K562 (cell line): ENCODE measurements around the gene AKAP13. TPM values are rescaled to one million over a fixed set of nuclear protein-coding genes. Genes with fewer than 3 reads are reported as not detected.

Experiments
- ATAC-seq: fragments of 200-7000 bp; cut with Tn5 transposase; 3 replicates; pipeline ENCODE4 v1.9.1; 2020; ENCODE audit warnings: moderate library complexity
- BruUV-seq: library from RNA; stranded (reverse); fragments of 400-500 nt; replicated peaks from 2 replicates; lab custom pipeline; 2021; lab: Mats Ljungman, UMichigan
- CTCF ChIA-PET: fragments of 300-600 bp; formaldehyde crosslinking; extraction: SDS; loops from one replicate; lab custom pipeline; 2021; ENCODE audit warnings: low intra/inter-chr PET ratio; lab: Yijun Ruan, JAX
- POLR2A ChIA-PET: fragments of 300-600, 350-650 bp; sonication (Branson Sonifier 250); formaldehyde crosslinking; extraction: SDS; loops from one replicate; lab custom pipeline; 2021; ENCODE audit warnings: antibody characterized with exemption, inconsistent platforms; lab: Yijun Ruan, JAX
- DNase-seq, 4 experiments: peaks; one replicate each; pipeline versions ENCODE4 v3.0.0 to v3.0.0-alpha.2; 2011 to 2018; ENCODE audit warnings: low spot score in 3 of 4, mixed read lengths in 3 of 4; ENCODE audit errors: extremely low read depth in 1 of 4
- FAIRE-seq: peaks from 2 replicates; lab custom pipeline; 2011; peaks lifted over from hg19 to GRCh38; lab: Jason Lieb, UNC
- H2AFZ ChIP-seq: 2 replicates; pipeline ENCODE4 v1.6.0; 2011; ENCODE audit warnings: low read depth, low read length, control low read depth, inconsistent platforms
- H3K27ac ChIP-seq: fragments of 200-600 bp; 3 replicates; pipeline ENCODE4 v1.8.0; 2011; ENCODE audit warnings: low read depth, mild to moderate bottlenecking, control low read depth, inconsistent platforms, low read length, moderate library complexity, mixed read lengths; ENCODE audit errors: extremely low read depth
- H3K27me3 ChIP-seq, 2 experiments: fragments of 300-600 bp in 1 of 2; 2 replicates in 1 of 2; 3 replicates in 1 of 2; pipeline versions ENCODE4 v1.6.0 to v1.8.0; 2011; ENCODE audit warnings: inconsistent platforms in 2 of 2, low read length in 2 of 2, mild to moderate bottlenecking in 1 of 2, mixed read lengths in 1 of 2, moderate library complexity in 1 of 2; ENCODE audit not compliant: control insufficient read depth in 2 of 2, insufficient read depth in 2 of 2
- H3K36me3 ChIP-seq: fragments of 300-600 bp; 3 replicates; pipeline ENCODE4 v1.8.0; 2011; ENCODE audit warnings: mild to moderate bottlenecking, low read length, inconsistent platforms; ENCODE audit not compliant: control insufficient read depth, insufficient read depth
- H3K4me1 ChIP-seq, 2 experiments: fragments of 200-600 bp in 1 of 2; replicated peaks in 1 of 2; 2 replicates in 1 of 2; 3 replicates in 1 of 2; pipeline versions ENCODE4 v1.5.1 to v1.8.0; 2011; ENCODE audit warnings: inconsistent platforms in 2 of 2, low read length in 2 of 2, mild to moderate bottlenecking in 1 of 2, mixed read lengths in 1 of 2, moderate library complexity in 1 of 2; ENCODE audit not compliant: control insufficient read depth in 2 of 2, insufficient read depth in 2 of 2
- H3K4me2 ChIP-seq: 2 replicates; pipeline ENCODE4 v1.6.1; 2011; ENCODE audit warnings: low read length, control low read depth, inconsistent platforms, mixed read lengths; ENCODE audit not compliant: insufficient read depth
- H3K4me3 ChIP-seq: fragments of 200-600 bp; sonication (generic), shearing (Covaris generic); 2 replicates; pipeline ENCODE4 v1.5.1; 2016; ENCODE audit warnings: control low read depth, inconsistent platforms
- H3K79me2 ChIP-seq: fragments of 200-600 bp; 3 replicates; pipeline ENCODE4 v1.8.0; 2011; ENCODE audit warnings: low read length, inconsistent platforms; ENCODE audit not compliant: control insufficient read depth, insufficient read depth
- H3K9ac ChIP-seq, 2 experiments: 2 replicates each; pipeline versions ENCODE4 v1.6.0 to v1.6.1; 2011; ENCODE audit warnings: low read depth in 2 of 2, low read length in 2 of 2, control low read depth in 1 of 2, inconsistent platforms in 1 of 2, mild to moderate bottlenecking in 1 of 2, mixed read lengths in 1 of 2; ENCODE audit not compliant: insufficient read depth in 1 of 2
- H3K9me1 ChIP-seq: one replicate; pipeline ENCODE4 v1.6.0; 2011; ENCODE audit warnings: inconsistent platforms, mild to moderate bottlenecking, low read length, moderate library complexity; ENCODE audit not compliant: control insufficient read depth, insufficient read depth
- H3K9me3 ChIP-seq: replicated peaks from 2 replicates; pipeline ENCODE4 v1.5.1; 2011; ENCODE audit warnings: low read depth, low read length, inconsistent platforms; ENCODE audit not compliant: control insufficient read depth, insufficient read depth
- H4K20me1 ChIP-seq: replicated peaks from 2 replicates; pipeline ENCODE4 v1.6.1; 2011; ENCODE audit warnings: low read length, inconsistent platforms, mixed read lengths; ENCODE audit not compliant: control insufficient read depth, insufficient read depth
- HDAC8 ChIP-seq: fragments of 450-650 bp; IDR thresholded peaks from 2 replicates; pipeline ENCODE4 v1.6.1; 2016; ENCODE audit warnings: mild to moderate bottlenecking, missing genetic modification characterization, moderate library complexity, missing compliant biosample characterization
- LEF1 ChIP-seq: fragments of 450-650 bp; IDR thresholded peaks from 2 replicates; pipeline ENCODE4 v1.6.1; 2016; ENCODE audit warnings: mild to moderate bottlenecking
- ZC3H11A ChIP-seq: IDR thresholded peaks from 2 replicates; pipeline ENCODE4 v1.6.1; 2012; ENCODE audit warnings: low read depth, low read length, improper control_type of control experiment
- WGBS: fragments of 100-300 bp; shearing (Covaris generic); methylation state at CpG from one replicate; pipeline ENCODE4 v1.1.6; 2016; ENCODE audit warnings: low coverage, mixed read lengths; ENCODE audit not compliant: insufficient coverage; ENCODE audit errors: missing lambda C conversion rate; 5-methylcytosine and 5-hydroxymethylcytosine counted together
- in situ Hi-C: fragments of 300-500 bp; cut with MboI; formaldehyde crosslinking; loops from 4 replicates; pipeline ENCODE4 v1.15.0; 2018; ENCODE audit warnings: inconsistent platforms, mixed read lengths
- intact Hi-C: fragments of 100-400 bp; cut with micrococcal nuclease; formaldehyde crosslinking; loops from 2 replicates; pipeline ENCODE4 v1.14.2; 2022
- polyA plus RNA-seq, 8 experiments: library from polyadenylated mRNA; depleted of rRNA in 4 of 8; stranded (reverse) in 5 of 8; unstranded in 3 of 8; fragments of >200 nt; fragmentation: Nextera tagmentation in 2 of 8; fragmentation: Illumina TruSeq in 1 of 8; extraction: Ambion mirVana in 2 of 8; extraction: Trizol in 1 of 8; gene quantifications; 2 replicates each; pipeline versions ENCODE4 v1.2.1 to v1.2.3, GENCODE V29; 2011 to 2014; ENCODE audit warnings: inconsistent platforms in 1 of 8, missing spikeins in 1 of 8
- total RNA-seq, 7 experiments: library from RNA; depleted of rRNA in 6 of 7; stranded (reverse); fragments of >200 nt in 6 of 7; fragmentation: Illumina TruSeq in 2 of 7; extraction: Trizol in 2 of 7; gene quantifications; 2 replicates each; pipeline versions ENCODE4 v1.2.1 to v1.2.3, GENCODE V29; 2011 to 2021; ENCODE audit warnings: low replicate concordance in 1 of 7
- TF ChIP-seq, protein P1 (sequence below): fragments of 250-450 bp; sonication (Bioruptor Pico); IDR thresholded peaks from 2 replicates; pipeline ENCODE4 v1.4.0; 2020; ENCODE audit warnings: mild to moderate bottlenecking, moderate library complexity, borderline replicate concordance
- TF ChIP-seq, protein P2 (sequence below), 3 experiments: IDR thresholded peaks in 2 of 3; conservative IDR thresholded peaks in 1 of 3; 2 replicates each; pipeline ENCODE4 v1.5.1; 2011 to 2012; ENCODE audit warnings: low read length in 3 of 3, mild to moderate bottlenecking in 3 of 3, control low read depth in 2 of 3, improper control_type of control experiment in 1 of 3, inconsistent platforms in 1 of 3, low read depth in 1 of 3, mixed read lengths in 1 of 3, moderate library complexity in 1 of 3; ENCODE audit not compliant: insufficient read depth in 2 of 3
- TF ChIP-seq, protein P3 (sequence below): fragments of 450-650 bp; IDR thresholded peaks from 2 replicates; pipeline ENCODE4 v1.6.1; 2016; ENCODE audit warnings: low read depth, mild to moderate bottlenecking, moderate library complexity

Gene AKAP13
- total and polyA plus RNA-seq, 9 of the 15 experiments (the other 6 are each of a cell fraction or from before 2014, with no cell fraction given), result 0.03 to 1.7 (median 0.42) TPM

DNA sequence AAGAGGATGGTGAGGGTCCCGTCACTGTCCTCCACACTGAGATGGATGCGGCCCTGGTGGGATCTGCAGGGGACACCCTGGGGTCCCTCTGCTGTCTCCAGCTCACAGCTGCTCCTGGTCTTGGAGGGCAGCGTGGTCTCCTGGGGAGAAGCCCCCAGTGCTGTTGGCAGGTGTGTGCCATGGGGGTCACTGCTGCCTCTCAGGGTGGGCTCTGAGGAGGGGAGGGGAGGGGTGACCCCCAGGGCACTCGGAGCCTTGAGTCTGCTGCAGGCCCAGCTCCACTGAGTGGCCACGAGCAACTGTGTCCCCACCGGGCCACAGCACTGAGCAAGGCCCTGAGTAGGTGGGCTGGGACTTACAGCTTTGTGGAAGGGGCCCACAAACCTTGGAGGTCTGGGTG, 379.6 kb downstream of the AKAP13 start:
- POLR2A ChIA-PET, result no interaction called here
- Histone ChIP-seq H3K27ac (no peak overlapping the region), H2AFZ (no peak overlapping the region), H3K4me1 (no peaks in the 10 kb centered on the region), H3K9me3 (no peaks in the 10 kb centered on the region), H3K79me2 (no peaks in the 10 kb centered on the region), H3K36me3 (no peaks in the 10 kb centered on the region), H3K9ac (no peak overlapping the region), H3K4me3 (no peak overlapping the region), H4K20me1 (no peaks in the 10 kb centered on the region; the same call in 1 of the 2 replicates), H3K9me1 (peaks cover 3% of the 10 kb centered on the region), H3K4me2 (no peak overlapping the region), H3K27me3 (peaks cover 4 to 44% of the 10 kb centered on the region in 2 experiments; a peak in 3 of 5 replicates)
- in situ Hi-C loops, result no loop called here
- no TSS peak for BruUV-seq
- WGBS, result 0% methylated on average over 3 of the region's 6 CpGs
- CTCF ChIA-PET, result no interaction called here
- no peak for FAIRE-seq
- no peak for ATAC-seq
- no peak for DNase-seq
- intact Hi-C loops, result no loop called here
- TF ChIP-seq LEF1 (no peak), HDAC8 (tag) (no peak)
- TF ChIP-seq, all 486 proteins: peak for 0

DNA sequence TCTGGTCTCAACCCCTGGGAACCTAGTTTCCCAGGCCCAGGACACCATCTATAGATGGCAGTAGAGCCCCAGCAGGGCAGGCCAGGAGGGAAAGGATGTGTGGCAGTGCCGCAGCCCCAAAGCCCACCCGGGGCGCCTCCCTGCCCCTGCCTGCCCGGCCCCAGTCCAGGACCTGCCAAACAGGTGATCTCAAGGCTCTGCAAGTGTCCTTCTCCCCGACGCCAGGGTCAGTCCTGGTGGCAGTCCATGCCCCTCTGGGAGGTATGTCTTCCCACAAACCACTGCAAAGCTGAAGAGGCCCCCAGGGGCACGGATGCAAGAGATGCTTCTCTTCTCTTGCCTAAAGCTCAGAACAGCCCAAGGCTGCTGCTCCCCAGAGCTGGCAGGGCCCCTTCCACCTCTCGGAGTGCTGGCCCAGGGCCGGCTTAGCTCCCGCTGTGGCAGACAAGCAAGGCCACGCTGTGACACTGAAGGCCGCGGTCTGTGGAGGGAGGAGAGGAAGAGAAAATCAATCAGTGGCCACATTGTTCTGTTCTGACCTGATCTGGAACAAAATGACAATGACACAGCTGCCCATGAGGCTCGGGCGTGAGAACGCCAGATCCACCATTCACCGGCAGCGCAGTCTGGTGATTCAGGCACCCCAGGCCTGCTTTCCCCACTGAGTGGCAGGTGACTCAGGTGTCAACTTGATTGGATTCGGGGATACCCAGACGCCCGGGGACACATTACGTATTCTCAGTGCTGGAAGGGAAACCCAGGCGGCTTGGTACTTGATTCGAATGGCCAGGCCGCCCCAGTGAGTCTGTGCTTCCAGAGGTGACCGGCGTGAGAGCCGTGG, 380.3 kb downstream of the AKAP13 start:
- H3K79me2 ChIP-seq, result no peaks in the 10 kb centered on the region
- no peak overlapping the region for H3K4me2 ChIP-seq
- WGBS, result 2% methylated on average over 25 of the region's 28 CpGs
- H3K4me1 ChIP-seq, result no peaks in the 10 kb centered on the region
- ChIA-PET POLR2A (interaction anchor here (0.7 kb wide), 1 partner anchor 8 kb away, joined by 3 read pairs; no protein-coding TSS in a partner anchor), CTCF (no interaction called here)
- no peak for FAIRE-seq
- no peak for ATAC-seq
- intact Hi-C loops, result no loop called here
- H3K36me3 ChIP-seq, result no peaks in the 10 kb centered on the region
- H3K9me1 ChIP-seq, result peaks cover 3% of the 10 kb centered on the region
- DNase-seq, result no peak
- peaks cover 2 to 39% of the 10 kb centered on the region in 2 experiments; a peak in 3 of 5 replicates for H3K27me3 ChIP-seq
- H3K4me3 ChIP-seq, result no peak overlapping the region
- H3K9ac ChIP-seq, result no peak overlapping the region
- H4K20me1 ChIP-seq, result no peaks in the 10 kb centered on the region
- in situ Hi-C loops, result no loop called here
- no peaks in the 10 kb centered on the region for H3K9me3 ChIP-seq
- BruUV-seq, result no TSS peak
- H3K27ac ChIP-seq, result no peak overlapping the region
- H2AFZ ChIP-seq, result no peak overlapping the region
- TF ChIP-seq, protein P1, sequence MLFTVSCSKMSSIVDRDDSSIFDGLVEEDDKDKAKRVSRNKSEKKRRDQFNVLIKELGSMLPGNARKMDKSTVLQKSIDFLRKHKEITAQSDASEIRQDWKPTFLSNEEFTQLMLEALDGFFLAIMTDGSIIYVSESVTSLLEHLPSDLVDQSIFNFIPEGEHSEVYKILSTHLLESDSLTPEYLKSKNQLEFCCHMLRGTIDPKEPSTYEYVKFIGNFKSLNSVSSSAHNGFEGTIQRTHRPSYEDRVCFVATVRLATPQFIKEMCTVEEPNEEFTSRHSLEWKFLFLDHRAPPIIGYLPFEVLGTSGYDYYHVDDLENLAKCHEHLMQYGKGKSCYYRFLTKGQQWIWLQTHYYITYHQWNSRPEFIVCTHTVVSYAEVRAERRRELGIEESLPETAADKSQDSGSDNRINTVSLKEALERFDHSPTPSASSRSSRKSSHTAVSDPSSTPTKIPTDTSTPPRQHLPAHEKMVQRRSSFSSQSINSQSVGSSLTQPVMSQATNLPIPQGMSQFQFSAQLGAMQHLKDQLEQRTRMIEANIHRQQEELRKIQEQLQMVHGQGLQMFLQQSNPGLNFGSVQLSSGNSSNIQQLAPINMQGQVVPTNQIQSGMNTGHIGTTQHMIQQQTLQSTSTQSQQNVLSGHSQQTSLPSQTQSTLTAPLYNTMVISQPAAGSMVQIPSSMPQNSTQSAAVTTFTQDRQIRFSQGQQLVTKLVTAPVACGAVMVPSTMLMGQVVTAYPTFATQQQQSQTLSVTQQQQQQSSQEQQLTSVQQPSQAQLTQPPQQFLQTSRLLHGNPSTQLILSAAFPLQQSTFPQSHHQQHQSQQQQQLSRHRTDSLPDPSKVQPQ (CRISPR knock-in tag), result no peak
- TF ChIP-seq, protein P2, sequence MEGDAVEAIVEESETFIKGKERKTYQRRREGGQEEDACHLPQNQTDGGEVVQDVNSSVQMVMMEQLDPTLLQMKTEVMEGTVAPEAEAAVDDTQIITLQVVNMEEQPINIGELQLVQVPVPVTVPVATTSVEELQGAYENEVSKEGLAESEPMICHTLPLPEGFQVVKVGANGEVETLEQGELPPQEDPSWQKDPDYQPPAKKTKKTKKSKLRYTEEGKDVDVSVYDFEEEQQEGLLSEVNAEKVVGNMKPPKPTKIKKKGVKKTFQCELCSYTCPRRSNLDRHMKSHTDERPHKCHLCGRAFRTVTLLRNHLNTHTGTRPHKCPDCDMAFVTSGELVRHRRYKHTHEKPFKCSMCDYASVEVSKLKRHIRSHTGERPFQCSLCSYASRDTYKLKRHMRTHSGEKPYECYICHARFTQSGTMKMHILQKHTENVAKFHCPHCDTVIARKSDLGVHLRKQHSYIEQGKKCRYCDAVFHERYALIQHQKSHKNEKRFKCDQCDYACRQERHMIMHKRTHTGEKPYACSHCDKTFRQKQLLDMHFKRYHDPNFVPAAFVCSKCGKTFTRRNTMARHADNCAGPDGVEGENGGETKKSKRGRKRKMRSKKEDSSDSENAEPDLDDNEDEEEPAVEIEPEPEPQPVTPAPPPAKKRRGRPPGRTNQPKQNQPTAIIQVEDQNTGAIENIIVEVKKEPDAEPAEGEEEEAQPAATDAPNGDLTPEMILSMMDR (IDR thresholded peaks at IDR 0.05 in 2 of 3, conservative IDR thresholded peaks at IDR 0.05 in 1 of 3; ENCODE audit: insufficient read depth in 2 of 3, low read depth in 1 of 3, low read length in 3 of 3), result 0 out of 6 replicates have a peak, but pooled peaks of 1 of the 3 experiments have one; percentile 19
- TF ChIP-seq, protein P3, sequence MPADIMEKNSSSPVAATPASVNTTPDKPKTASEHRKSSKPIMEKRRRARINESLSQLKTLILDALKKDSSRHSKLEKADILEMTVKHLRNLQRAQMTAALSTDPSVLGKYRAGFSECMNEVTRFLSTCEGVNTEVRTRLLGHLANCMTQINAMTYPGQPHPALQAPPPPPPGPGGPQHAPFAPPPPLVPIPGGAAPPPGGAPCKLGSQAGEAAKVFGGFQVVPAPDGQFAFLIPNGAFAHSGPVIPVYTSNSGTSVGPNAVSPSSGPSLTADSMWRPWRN, result no peak
- TF ChIP-seq ZC3H11A, result no peak
